Loucy (cell line): ENCODE results near the gene GALNT18.

Experiments used
- H2AFZ ChIP-seq: fragments of 200-600 bp; sonication (generic); 2 replicates; pipeline ENCODE4 v1.6.0; 2016; ENCODE audit warnings: antibody characterized with exemption, mild to moderate bottlenecking, low read length, moderate library complexity
- H3F3A ChIP-seq: fragments of 200-600 bp; 2 replicates; pipeline ENCODE4 v1.6.0; 2016; ENCODE audit warnings: antibody characterized with exemption, low read depth, mild to moderate bottlenecking
- H3K27me3 ChIP-seq: fragments of 200-600 bp; sonication (generic); 2 replicates; pipeline ENCODE4 v1.6.1; 2014; ENCODE audit warnings: low read length, mild to moderate bottlenecking; ENCODE audit not compliant: insufficient read depth, poor library complexity, severe bottlenecking
- H3K36me3 ChIP-seq: fragments of 200-600 bp; sonication (generic); 2 replicates; pipeline ENCODE4 v1.6.1; 2016; ENCODE audit warnings: low read length; ENCODE audit not compliant: insufficient read depth
- H3K4me1 ChIP-seq: fragments of 200-600 bp; sonication (generic); 2 replicates; pipeline ENCODE4 v1.5.1; 2014; ENCODE audit warnings: low read length, mild to moderate bottlenecking; ENCODE audit not compliant: insufficient read depth, poor library complexity, severe bottlenecking
- H3K4me2 ChIP-seq: fragments of 200-600 bp; sonication (generic); 2 replicates; pipeline ENCODE4 v1.6.0; 2014; ENCODE audit warnings: antibody characterized with exemption, low read length, low read depth, mild to moderate bottlenecking; ENCODE audit not compliant: poor library complexity, severe bottlenecking
- H3K4me3 ChIP-seq: fragments of 200-600 bp; sonication (generic); 2 replicates; pipeline ENCODE4 v1.5.1; 2014; ENCODE audit warnings: low read length, mild to moderate bottlenecking, mixed read lengths; ENCODE audit not compliant: poor library complexity, severe bottlenecking
- H3K79me2 ChIP-seq: fragments of 200-600 bp; sonication (generic); 2 replicates; pipeline ENCODE4 v1.6.1; 2014; ENCODE audit warnings: low read length; ENCODE audit not compliant: insufficient read depth
- H3K9ac ChIP-seq: fragments of 200-600 bp; sonication (generic); 2 replicates; pipeline ENCODE4 v1.6.0; 2014; ENCODE audit warnings: mild to moderate bottlenecking, low read depth, low read length, moderate library complexity; ENCODE audit not compliant: poor library complexity, severe bottlenecking
- H3K9me2 ChIP-seq: fragments of 200-600 bp; sonication (generic); replicated peaks from 2 replicates; pipeline ENCODE4 v1.6.1; 2016; ENCODE audit warnings: low read depth, low read length, mixed read lengths
- H3K9me3 ChIP-seq: fragments of 200-600 bp; sonication (generic); 2 replicates; pipeline ENCODE4 v1.6.1; 2014; ENCODE audit warnings: mild to moderate bottlenecking, antibody characterized with exemption, low read length, low read depth; ENCODE audit not compliant: insufficient read depth
- H4K20me1 ChIP-seq: fragments of 200-600 bp; sonication (generic); 2 replicates; pipeline ENCODE4 v1.6.0; 2014; ENCODE audit warnings: antibody characterized with exemption, low read length, mild to moderate bottlenecking; ENCODE audit not compliant: insufficient read depth, poor library complexity, severe bottlenecking
- CTCF ChIP-seq: fragments of 200-600 bp; sonication (generic); conservative IDR thresholded peaks from 2 replicates; pipeline ENCODE4 v1.5.1; 2014; ENCODE audit warnings: mild to moderate bottlenecking, antibody characterized with exemption, low read length
- EZH2phosphoT487 ChIP-seq: fragments of 200-600 bp; IDR thresholded peaks from 2 replicates; pipeline ENCODE4 v1.6.1; 2018; ENCODE audit warnings: antibody characterized with exemption, mild to moderate bottlenecking, moderate library complexity, borderline replicate concordance

Gene GALNT18

DNA sequence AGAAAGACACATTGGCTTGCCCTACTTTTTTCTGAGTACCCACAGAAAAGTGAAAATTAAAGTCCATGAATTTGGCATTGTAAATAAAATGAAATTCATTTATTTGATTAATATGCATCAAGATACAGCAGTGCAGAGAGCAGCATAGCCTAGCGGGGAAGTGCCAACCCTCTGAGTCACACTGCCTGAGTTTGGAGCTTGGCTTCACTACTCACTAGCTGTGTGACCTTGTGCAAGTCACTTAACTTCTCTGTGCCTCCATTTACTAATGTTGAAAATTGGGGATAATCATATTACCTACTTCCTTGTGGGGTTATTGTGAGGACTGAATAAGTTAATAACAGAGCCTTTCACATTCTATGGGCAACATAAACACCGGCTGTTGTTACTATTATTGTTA lies 157.2 kb downstream of the GALNT18 start:
- no peaks in the 10 kb centered on the region for H3K36me3 ChIP-seq
- no peak overlapping the region for H3K4me3 ChIP-seq
- no peaks in the 10 kb centered on the region for H3K27me3 ChIP-seq
- no peaks in the 10 kb centered on the region for H3F3A ChIP-seq
- no peaks in the 10 kb centered on the region for H3K79me2 ChIP-seq
- H4K20me1 ChIP-seq: no peaks in the 10 kb centered on the region
- H3K9ac ChIP-seq: no peak overlapping the region
- H3K4me1 ChIP-seq: peaks cover 12% of the 10 kb centered on the region
- H3K9me3 ChIP-seq: no peaks in the 10 kb centered on the region
- H3K9me2 ChIP-seq: no peaks in the 10 kb centered on the region
- no peak overlapping the region for H2AFZ ChIP-seq
- no peak overlapping the region for H3K4me2 ChIP-seq
- TF ChIP-seq EZH2phosphoT487 (no peak), CTCF (no peak)

DNA sequence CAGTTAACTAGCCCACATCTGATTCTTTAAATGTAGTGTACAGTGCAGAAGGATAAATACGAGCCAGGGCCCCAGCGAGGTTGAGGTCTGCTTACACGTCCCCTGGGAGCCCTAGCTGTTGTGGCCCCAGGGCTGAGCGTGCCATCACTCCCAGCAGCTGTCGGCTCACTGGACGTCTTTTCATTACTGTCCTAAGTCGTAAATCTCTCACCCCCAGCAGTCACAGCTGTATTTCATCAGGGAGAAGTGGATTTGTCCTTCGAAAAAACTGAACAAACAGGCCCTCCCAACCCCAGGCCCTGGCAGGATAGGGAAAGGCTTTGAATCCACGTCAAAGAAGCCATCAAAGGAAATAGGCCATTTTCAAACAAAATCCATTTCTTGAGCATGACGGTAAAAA lies 158.4 kb downstream of the GALNT18 start:
- Histone ChIP-seq H3K4me3 (no peak overlapping the region), H3K27me3 (no peaks in the 10 kb centered on the region), H3K9me3 (no peaks in the 10 kb centered on the region), H3K9me2 (no peaks in the 10 kb centered on the region), H3K4me2 (peak overlapping the region; percentile 31), H4K20me1 (no peaks in the 10 kb centered on the region), H3K4me1 (peaks cover 12% of the 10 kb centered on the region), H3F3A (no peaks in the 10 kb centered on the region), H2AFZ (no peak overlapping the region), H3K36me3 (no peaks in the 10 kb centered on the region), H3K79me2 (no peaks in the 10 kb centered on the region), H3K9ac (no peak overlapping the region)
- no peak for TF ChIP-seq EZH2phosphoT487
- no peak for TF ChIP-seq CTCF

DNA sequence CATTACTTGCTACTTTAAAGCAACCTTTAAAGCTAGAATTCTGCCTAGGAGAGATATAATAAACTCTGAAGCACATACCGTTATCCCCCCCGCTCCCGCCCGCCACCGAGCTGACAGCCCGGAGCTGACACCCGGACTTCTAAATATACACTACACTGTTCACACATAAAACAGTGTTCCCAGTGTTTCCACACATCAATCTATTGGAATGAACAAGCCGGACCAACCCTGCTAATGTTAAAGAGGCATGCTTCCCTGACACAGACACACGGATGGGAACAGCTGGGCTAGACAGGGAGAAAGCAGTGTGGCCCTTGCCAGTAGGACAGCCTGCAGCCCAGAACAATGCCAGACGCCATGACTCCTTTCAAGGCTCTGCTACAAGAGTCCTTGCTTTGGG lies 160.3 kb downstream of the GALNT18 start:
- TF ChIP-seq CTCF (no peak), EZH2phosphoT487 (no peak)
- H3K36me3 ChIP-seq: no peaks in the 10 kb centered on the region
- H3K9me2 ChIP-seq: no peaks in the 10 kb centered on the region
- H3K79me2 ChIP-seq: no peaks in the 10 kb centered on the region
- H3K9me3 ChIP-seq: no peaks in the 10 kb centered on the region
- peaks cover 12% of the 10 kb centered on the region for H3K4me1 ChIP-seq
- H3K9ac ChIP-seq: no peak overlapping the region
- H2AFZ ChIP-seq: no peak overlapping the region
- H3F3A ChIP-seq: no peaks in the 10 kb centered on the region
- no peak overlapping the region for H3K4me3 ChIP-seq
- no peaks in the 10 kb centered on the region for H3K27me3 ChIP-seq
- H4K20me1 ChIP-seq: no peaks in the 10 kb centered on the region
- H3K4me2 ChIP-seq: no peak overlapping the region
